GM21723 (cell line): Measurements from ENCODE around the gene ALDH1A2.

Experiments
- ATAC-seq: cut with Tn5 transposase; IDR thresholded peaks from one replicate; pipeline ENCODE4 v1.9.1; 2021; ENCODE audit warnings: mild to moderate bottlenecking, moderate library complexity; ENCODE audit not compliant: unreplicated experiment

The ALDH1A2 gene

DNA sequence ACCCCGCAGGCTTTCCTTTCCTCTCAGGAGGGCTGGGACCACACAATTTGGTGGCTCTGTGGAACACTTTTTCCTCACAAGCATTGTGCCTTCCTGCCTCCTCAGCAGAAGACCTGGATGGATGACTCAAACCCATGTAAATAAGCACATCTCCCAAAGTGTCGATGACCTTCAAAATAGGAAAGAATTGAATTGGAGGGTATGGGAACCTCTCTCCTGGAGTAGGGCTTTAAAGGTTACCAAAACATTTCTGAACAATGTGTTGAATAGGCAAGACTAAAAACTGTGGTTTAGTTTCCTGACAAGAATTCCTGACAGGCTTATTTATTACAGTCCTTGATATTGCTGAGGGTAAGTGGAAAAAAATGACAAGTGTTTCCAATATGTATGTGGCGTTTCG is 118.2 kb downstream of the ALDH1A2 start:
- no peak for ATAC-seq

DNA sequence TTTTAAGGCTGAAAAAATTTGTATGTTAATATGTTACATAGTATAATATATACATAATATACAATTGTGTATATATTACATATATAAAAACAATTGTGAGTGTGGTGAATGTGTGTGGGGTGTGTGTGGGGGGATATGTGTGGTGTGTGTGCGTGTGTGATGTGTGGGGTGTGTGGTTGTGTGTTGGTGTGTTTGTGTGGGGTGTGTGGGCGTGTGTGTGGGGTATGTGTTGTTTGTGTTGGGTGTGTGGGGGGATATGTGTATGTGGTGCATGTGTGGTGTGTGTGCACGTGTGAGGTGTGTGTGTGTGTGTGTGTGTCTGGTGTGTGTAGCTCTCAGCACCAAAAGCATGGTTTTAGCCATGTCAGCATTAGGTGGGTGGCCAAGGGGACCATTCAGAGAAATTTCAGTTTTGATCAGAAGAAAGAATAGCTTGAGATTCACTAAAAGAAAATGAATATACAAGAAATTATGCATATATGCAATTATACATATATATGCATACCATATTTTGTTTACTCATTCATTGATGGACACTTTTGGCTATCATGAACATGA is 118.9 kb downstream of the ALDH1A2 start:
- ATAC-seq: no peak

DNA sequence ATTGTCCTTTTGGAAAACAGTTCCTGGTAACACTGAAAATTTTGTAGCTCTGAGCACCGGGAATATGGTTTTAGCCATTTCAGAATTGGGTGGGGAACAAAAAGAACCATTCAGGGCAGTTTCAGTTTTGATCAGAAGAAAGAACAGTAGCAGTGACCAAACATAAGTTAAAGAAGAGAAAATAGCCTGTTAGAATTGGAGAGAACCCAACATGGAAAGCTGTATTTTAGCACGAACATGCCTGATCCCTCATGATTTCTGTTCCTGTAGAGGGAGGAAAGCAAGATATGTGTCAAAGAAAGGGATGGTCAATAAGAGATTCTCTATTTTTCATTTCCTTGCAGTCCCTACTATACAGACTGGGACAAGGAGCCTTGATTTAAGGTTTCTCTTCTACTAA is 119.9 kb downstream of the ALDH1A2 start:
- ATAC-seq: no peak

DNA sequence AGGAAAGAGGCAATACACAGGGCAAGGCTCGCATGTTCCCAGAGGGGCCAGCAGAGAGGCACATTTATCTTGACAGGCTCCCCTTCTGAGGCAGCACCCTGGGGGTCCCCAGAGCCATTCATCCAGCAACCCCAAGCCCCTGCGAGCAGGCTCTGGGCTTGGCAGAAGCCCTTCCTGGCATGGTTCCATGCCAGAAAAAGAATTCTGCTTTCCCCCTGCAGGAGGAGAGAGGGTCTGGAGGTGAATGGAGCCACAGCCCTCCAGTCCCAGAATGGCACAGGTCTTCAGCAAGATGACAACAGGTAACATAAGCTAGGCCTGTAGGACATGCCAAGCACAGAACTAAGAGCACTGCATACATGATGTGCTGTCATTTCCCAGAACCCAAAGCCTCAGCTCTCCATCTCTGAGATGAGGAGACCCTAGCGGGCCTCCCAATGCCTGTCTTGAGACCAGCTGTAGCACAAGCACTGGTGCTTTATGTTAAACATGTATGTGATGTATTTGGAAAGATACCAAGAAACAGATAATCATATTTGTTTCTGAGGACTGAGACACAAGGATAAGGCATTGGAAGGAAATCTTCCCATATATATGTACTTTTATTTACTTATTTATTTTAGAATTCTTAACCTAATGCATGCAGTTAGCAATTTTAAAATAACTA is 121.6 kb downstream of the ALDH1A2 start:
- no peak for ATAC-seq

DNA sequence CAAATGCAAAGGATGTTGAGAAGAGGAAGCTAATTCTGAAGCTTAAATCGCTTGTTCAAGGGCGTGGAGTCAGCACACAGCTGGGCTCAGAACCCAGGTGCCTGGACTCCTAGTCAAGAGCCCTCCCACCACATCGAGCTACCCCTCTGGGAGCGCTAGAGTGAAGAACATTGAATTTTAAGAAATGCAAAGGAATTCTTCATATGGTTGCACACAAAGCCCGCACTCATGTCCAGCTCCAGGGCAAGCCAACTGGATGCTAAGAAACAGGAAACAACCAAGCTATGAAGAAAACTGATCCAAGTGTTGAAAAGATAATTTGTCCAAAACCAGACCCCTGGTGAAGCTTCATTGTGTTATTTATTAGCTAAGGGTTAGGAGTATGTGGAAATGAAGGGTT is 122.3 kb downstream of the ALDH1A2 start:
- no peak for ATAC-seq

DNA sequence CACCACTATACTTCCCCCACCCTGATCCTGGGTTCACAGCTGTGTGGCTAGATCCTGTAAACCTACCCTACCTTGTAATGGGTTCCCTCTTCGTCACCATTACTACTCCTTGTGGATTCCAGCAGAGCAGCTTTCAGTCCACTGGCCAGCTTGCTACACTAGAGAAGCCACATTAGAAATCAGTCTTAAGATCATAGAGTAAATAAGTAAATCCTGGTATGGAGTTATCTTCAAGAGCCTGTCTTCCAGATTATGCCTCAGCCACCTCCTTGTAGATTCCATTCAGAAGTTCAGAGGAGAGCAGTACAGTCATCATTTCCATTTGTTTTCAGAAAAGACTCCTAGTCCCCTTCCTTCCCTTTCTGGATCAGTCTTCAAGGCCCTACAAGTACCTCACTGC is 123.7 kb downstream of the ALDH1A2 start:
- no peak for ATAC-seq

DNA sequence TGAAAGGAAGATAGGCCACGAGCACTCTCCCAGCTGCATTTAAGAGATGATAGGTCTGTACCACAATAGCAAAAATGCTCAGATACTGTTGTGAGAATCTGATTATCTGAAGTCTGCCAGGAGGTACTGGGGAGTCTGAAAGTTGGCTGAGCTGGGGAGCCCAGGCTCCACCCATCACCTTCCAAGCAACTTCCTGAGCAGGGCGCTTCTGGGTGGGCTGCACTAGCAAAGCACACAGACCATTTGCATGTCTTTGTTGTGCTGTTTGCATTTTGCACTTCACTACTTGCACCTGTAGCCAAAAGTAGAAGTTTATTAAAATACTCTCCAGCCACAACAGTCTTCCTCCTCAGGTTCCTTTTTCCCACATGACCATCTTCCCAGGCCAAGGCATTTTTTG is 133.2 kb downstream of the ALDH1A2 start:
- ATAC-seq: no peak

DNA sequence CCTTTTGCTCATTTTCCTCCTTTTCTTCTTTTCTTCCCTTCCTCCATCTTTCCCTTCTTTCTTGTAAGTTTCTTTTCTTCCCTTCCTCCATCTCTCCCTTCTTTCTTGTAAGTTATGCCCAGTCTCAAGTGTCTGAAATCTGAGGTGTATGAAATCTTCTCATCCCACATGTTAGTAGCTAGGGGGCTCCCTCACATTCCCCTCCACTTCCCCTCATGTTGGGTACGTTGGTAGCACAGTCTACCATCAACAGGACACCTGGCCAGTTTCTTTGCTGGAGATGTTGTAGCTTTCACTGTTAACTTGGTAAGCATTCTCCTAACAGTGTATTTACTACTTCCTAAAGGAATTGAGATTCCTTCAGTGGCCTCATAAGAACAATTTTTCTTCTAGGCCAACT is 133.9 kb downstream of the ALDH1A2 start:
- no peak for ATAC-seq

DNA sequence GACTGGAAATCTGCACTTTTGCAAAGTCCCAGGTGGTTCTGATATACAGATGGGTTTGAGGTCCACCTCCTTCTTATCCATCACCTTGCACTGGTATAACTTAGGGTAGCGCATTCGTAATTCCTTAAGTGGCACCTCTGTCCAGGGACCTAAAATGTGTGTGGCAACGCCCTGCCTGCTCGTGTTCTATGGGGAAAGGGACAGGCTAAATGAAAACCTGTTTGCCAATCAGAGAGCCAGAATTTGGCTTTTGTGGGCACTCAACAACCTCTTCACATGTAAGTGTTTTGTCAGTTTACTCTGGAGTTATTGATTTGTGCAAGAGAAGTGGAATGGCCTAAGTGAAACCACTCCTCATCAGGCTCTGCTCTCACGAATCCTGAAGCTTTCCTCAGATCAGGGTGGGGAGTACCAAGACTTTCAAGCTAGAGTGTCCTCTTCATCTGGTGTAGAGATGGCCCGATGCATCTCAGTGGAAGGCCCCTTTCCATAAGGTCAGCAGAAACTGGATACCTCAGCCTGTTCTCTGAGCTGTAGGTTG is 138.3 kb downstream of the ALDH1A2 start:
- ATAC-seq: no peak

DNA sequence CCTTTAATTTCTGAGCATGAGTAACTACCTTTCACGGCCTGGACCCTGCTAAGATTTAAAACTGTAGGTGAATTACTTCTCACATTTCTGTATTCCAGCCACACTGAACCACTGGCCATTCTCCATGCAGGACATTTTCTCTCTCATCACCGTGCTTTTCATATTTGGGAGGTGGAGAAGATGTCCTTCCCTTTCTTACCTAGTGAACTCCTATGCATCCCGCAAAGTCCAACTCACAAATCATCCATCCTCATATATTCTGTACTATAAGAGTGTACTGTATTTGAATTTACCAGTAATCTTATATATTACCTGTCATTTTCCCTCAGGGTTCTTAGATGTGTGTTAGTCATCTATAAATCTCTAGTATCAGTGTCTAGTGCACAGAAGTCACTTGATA is 139.9 kb downstream of the ALDH1A2 start:
- no peak for ATAC-seq

DNA sequence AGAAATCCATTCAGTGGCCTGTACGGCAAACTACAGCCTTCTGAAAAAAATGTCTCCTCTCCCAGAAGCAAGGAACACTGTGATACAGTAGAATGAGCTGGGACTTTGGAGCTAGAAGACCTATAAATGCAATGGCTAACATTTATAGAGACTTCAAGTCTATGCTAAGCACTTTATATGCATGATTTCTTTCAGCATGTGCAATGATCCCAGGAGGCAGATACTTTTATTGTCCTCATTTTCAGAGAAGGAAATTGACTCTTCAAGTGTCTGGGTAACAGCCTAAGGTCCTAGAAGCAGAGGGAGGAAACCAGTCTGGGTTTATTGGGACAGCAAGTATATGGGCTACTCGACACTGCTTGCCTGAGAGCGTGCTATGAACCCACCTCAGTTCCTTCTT is 140.9 kb downstream of the ALDH1A2 start:
- no peak for ATAC-seq

DNA sequence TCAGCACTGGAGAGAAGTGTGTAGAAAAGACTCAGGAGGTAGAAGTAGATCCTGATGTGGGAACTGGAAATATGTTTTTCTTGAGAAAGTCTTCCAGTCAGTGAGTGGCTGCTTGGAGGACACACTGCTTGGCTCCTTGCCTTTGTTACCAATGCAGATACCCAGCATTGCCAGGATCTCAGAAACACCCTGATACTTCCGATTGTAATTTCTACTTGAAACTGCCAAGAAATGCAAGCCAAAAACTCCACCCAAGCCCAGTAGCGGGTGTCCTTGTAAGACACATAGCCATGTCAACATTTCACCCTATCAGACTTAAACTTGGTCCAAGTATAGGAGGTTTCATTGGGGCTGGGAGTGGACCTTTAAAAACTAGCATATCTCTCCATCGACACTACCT is 141.8 kb downstream of the ALDH1A2 start:
- no peak for ATAC-seq

DNA sequence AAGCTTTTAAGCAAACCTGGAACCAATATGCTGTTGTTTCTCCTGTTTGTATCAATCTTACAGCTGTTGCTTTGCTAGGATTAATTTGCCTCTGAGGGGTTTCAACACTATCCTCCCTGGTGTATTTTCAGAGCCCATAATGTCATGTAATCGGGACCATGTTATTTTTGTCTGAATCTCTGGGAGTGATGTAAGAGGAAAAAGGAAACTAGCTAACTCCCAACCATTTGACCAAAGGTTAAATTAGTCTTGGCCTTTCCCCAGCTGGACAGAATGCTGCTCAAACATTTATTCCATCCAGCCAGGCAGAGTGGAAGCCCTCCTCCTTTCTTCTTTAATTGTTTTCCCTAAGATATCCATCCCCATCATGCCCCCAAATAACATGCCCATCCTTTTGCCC is 142.2 kb downstream of the ALDH1A2 start:
- ATAC-seq: no peak

DNA sequence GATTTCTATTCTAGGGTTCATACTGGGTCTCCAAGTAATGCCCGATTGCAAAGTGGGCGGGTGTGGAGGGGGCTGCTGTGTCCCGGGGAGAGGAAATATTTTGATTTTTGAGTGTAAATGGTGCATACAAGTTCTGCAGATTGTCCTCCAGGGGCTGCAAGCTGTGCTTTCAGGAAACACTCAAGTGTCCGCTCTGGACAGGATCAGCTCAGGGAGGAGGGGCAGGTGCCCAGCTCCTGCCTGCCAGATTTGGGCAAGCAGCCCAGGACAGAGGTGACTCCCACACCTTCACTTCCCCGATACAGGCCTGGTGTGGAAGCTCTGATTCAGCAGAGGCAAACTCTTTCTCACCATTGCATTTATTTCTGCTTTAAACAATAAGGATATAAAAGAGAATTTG is 142.7 kb downstream of the ALDH1A2 start:
- no peak for ATAC-seq

DNA sequence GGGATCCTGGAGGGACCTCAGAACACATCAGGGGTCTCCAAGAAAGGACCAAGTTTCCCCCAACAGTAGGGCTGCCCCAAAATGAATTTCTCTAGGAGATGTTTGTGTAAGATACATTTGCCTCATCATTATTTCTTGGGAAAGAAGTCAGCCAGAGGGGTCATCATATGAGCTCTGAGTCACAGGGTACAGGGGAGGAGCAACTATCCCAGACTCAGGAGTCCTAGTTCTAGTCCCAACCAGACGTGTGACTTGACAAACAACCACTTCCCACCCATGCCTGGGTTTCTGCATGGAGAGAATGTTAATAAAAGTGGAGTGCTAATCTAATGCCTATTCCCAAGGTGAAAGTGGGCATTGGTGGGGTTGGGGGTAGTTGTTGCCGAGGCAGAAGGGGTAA is 144.1 kb downstream of the ALDH1A2 start:
- no peak for ATAC-seq

DNA sequence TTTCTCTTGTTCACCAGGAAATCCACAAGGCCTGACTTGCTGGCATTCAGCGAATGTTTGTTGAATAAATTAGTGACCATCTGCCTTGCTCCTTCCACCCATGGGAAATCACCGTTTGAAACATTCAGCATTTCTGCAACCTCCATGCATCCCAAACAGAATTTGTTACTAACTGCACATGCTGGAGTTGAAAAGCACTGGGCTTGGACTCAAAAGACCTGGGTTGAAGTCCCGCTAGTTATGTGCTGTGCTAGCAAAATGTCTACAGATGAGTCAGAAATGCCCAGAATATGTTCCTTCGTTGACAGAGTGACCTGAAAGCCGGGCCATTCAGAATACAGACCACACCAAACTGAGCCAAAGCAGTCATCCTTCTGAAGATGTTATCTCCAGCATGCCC is 144.6 kb downstream of the ALDH1A2 start:
- ATAC-seq: no peak

DNA sequence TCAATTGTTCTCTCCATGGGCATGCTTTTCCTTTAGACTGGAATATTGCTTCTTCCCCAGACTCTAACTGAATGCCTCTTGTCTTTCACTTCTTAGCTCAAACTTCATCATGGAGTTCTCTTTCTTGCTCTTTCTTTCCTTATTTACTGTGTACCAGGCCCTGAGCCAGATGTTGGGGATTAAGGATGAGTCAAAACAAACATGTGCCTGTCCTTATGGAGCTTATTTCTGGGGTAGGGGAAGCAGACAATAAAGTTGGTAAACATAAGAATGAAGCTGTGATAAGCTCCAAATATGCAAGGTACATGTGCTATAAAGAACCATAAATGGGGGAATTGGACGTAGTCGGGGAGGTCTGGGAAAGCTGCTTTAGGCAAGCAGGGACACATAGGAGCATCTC is 145.8 kb downstream of the ALDH1A2 start:
- no peak for ATAC-seq

DNA sequence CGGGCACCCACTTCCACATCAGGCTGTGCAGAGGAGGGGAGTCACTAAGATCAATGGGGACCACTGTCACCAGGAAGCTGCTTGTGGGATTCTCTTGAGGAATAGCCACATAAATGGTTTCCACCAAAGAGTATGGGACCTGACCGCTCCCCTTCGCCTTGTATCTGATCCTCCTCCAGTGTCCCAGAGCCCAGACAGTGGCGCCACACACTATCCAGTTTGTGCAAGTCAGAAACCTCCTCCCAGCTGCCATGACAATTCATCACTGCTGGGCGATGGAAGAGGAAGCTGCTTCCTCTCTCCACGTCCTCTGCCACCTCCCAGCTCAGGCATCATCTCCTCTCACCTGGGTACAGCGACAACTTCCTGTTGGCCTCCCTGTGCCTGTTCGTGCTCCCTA is 147.5 kb downstream of the ALDH1A2 start:
- ATAC-seq: no peak

DNA sequence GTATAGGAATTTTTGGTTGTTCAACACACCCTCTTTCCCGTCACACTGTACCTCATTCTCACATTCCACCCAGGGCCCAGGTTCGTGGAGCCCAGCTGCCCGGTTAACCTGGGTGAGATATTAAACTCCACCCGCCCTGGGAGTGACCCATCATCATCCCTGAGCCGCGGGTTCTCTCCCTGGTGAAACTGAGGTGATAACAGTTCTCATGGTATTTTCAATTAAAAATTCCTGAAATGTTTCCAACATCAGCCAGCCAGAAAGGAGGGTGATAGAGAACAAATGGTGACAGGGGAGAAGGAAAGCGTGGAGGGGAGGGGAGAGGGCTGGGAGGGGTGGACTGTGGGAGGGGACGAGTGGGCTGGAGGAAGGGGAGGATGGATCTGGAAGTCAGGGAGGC is 148.8 kb downstream of the ALDH1A2 start:
- no peak for ATAC-seq

DNA sequence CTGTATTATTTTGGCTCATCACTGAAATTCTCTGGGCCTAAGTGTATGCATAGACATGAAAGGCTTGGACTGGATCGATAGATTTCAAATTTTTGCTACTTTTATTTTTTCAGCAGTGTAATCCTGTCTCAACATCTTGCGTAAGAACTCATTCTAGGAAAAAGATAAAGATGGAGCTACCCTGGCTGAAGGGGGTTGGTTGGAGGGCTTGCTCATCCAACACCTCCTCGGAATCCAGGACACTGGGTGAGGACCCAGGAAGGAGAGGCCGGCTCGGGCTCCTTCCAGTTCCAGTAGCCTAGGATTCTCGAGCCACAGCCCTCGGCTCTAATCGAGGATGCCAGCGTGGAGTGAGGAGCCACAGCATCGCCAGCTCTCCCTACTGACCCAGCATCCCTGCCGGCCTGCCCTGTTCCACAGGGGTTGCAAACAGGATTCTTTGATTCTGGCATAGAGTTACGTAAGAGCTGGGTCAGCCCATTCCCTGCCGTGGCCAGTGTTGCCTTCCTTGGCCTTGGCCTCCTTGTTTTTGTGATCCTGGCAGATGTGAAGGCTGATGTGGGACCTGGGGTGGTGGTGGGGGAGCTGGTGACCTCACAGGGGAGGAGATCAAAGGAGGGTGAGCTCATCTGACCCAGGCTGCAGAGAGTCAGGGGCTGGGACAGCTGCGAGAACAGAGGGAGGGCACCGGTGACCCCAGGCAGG is 149.5 kb downstream of the ALDH1A2 start:
- ATAC-seq: no peak

DNA sequence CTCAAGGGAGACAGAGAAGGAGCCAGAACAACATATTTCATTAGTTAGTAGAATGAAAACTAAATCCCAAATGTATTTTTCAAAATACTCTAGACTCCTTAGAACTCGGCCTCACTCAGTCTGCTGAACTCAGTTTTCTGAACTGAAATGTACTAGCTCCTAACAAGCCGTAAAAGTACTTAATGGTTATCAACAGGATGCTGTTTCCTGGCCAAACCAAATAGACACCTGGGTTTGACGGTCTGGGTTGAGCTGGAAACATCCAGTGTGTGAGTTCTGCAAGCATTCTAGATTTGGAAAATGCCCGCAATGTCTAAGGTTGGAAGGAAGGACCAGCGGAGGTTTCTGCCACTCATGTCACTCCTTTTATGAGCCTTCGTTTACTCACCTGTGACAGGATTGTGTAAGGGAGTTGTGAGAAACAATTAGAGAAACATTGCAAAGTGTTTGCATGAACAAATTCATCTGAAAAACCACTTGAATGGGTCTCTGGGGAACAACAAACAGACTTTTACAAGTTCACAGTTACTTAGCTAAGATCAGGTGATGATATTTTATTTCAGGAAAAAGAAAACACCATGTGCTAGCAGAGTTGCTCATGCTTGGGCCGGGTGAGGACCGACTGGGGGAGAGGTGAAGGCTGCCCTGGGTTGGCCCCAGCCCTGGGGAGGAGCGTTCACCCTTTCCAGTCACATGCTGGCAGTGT is 151.0 kb downstream of the ALDH1A2 start:
- no peak for ATAC-seq

DNA sequence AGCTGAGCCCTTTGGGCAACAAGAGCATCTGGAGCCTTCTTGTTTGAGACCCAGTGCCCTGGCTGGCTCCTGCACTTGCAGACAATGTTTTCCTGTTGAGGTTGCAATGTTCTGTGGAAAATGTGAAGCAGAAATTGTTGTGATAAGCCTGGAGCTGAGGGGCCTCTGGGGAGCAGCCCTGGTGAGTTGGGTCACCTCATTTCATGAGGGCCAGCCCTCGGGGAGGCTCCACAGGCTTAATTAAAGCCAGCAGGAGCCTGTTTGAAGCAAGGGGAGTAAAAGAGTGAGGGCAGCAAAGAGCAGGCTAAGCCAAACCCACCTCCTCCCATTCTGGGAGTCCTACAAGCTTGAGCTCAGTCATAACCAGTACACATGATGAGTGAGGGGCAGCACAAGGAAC is 154.3 kb downstream of the ALDH1A2 start:
- no peak for ATAC-seq
